COLO668 (cell line): ENCODE results near the gene DTX1.

ENCODE experiments used
- DNase-seq: peaks from one replicate; lab custom pipeline; 2025; ENCODE audit not compliant: unreplicated experiment; lab: John Stamatoyannopoulos, UW

Gene DTX1

GRCh38 chr12:113092607-113093408 is 36.3 kb downstream of the DTX1 start:
- peak; percentile 63 for DNase-seq

- no peak for DNase-seq
These were observed 37.0 kb downstream of the DTX1 start for GRCh38 chr12:113093409-113094101.

GRCh38 chr12:113094738-113095137 is 38.2 kb downstream of the DTX1 start:
- no peak for DNase-seq

- no peak for DNase-seq
These were observed 38.9 kb downstream of the DTX1 start for GRCh38 chr12:113095405-113095804.

DNA sequence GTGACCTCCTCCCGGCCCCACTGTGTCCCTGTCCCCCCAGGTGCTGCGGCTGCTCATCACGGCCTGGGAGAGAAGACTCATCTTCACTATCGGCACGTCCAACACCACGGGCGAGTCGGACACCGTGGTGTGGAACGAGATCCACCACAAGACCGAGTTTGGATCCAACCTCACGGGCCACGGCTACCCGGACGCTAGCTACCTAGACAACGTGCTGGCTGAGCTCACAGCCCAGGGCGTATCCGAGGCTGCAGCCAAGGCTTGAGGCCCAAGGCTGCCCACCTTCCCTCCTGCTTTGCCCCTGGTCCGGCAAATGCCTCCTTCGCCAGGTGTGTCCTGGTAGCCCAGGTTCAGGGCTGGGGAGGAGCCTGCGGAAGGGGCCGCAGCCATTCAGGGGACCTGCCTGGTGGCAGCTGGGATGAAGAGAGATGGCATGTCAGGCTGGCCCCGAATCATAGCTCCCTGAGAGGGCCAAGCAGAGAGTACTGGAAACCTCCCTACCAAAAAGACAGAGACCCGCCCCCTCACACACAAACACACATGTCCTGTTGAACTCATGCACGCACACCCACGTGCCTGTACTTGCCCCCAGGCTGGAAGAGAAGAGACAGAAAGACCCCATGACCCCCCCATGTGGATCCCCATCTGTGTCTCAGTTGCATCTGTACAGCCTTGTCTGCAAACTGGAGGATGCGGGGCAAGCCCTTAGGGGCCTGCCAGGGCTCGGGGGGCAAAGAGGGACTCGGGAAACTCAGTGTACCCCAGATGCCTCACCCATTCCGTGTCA is 40.3 kb downstream of the DTX1 start:
- DNase-seq, result no peak

DNA sequence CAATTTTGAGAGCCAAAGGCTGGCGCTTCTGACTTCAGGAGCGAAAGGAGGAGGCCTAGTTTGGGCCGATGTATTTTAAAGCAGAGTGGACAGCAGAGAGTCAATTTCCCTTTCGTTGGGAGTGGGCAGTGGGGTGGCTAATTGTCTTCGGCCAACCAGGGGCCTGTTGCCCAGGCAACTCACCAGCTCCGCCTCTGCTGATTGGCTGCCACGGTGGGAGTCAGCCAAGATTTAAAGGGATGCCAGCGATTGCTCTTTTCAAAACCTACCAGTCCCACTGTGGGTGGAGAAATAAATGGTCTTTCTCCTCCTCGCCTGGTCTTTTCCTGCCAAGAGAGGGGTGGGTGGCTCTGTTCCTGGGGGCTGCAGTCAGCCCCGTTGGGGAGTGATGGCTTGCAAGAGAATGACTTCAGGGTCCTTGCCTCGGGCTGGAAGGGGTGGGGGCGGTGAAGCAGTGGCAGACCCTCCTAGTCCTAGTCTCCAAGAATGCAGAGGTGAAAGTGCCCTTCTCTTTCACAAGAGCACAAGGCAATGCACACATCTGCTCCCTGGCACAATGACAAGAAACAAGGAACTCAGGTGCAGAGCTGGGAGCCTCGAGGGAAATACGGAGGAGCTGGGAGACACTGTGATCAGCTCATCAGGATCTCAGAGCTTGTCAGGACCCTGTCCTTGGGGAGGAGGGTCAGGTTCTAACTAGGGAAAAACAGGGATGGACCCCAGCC is 41.3 kb downstream of the DTX1 start:
- no peak for DNase-seq

- peak; percentile 88 for DNase-seq
These were observed 42.0 kb downstream of the DTX1 start for GRCh38 chr12:113098441-113099028.

DNA sequence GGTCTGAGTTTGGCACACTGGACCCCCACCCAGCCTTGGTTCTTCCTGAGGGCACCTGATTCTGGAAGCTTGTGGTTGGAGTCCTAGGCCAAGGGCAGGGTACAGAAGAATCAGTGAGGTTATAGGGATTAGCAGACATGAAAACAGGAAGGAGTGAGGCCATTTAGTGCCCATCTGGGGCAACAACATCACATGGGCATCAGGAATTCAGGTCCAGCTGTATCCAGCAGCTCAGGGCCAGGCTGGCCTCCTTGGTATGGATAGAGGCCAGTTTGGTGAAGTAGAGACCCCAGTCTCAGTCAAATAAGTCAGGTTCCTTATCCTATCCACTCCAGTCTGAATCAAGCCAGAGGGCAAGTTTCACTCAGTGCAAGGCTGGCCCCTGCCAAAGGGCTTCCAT is 42.8 kb downstream of the DTX1 start:
- DNase-seq, result no peak

- DNase-seq, result no peak
These were observed 43.2 kb downstream of the DTX1 start for GRCh38 chr12:113099764-113100163.

GRCh38 chr12:113101751-113102150 is 45.2 kb downstream of the DTX1 start:
- no peak for DNase-seq

GRCh38 chr12:113102811-113103210 is 46.3 kb downstream of the DTX1 start:
- DNase-seq, result no peak

DNA sequence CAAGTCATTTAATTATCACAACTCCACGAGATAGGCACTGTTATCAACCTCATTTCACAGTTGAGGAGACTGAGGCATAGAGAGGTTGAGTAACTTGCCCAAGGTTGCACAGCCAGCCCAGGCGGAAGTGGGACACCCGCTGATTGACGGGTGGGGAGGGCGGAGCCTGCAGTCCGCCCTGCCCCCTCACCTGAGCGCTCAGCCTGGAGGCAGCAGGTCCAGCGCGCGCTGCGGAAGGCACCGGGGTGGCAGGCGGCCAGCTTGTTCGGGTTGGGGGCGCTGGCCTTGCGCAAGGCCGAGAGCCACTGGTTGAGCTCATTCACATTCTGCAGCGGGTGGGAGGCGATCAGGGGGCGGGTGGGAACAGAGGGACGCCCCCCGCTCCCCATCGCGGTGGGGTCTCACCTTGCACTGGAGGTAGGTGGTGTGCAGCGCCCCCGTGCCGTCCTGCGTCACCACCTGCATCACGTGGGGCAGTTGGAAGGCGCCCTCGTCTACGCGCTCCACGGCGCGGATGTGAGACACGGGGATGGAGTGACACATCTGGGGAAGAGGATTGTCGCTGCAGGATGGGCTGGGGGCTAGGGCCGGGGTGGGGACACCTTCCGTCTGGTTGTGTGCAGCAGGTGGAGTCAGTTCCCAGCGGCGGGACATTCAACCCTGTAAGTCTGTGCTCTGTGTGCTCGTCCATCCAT is 47.4 kb downstream of the DTX1 start:
- peak; percentile 26 for DNase-seq

- DNase-seq, result no peak
These were observed 48.5 kb downstream of the DTX1 start for GRCh38 chr12:113104953-113105510.

DNA sequence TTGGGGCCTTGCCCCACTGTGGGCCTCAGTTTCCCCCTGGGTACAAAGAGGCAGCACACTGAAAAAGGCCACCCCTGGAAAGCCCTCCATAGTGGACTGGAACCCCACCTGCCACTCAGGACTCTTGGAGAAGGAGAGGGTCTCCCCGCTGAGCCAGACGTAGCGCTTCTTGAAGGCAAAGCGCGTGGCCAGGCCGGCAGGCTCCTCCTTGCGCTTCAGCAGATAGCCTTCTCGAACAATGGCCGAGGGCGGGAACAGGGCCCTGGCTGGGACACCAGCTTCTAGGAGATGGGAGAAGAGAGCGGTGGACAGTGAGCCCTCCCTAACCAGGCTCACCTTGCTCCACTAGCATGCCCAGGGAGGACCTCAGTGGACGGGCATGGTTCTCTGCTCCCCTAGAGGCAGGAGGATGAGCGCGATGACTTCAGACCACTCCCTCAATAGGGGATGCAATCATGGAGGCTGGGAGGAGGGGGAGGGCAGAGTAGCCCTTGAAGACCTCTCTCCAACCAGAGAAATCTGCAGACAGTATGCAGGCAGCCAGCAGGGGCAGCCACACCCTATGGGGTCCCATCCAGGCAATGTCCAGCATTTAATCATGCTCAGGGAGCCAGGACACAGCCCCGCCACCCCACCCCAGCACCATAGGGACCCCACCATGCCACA is 49.2 kb downstream of the DTX1 start:
- DNase-seq, result no peak

- no peak for DNase-seq
These were observed 49.8 kb downstream of the DTX1 start for GRCh38 chr12:113106361-113106760.

GRCh38 chr12:113108308-113108707 is 51.8 kb downstream of the DTX1 start:
- DNase-seq, result no peak

GRCh38 chr12:113109360-113109759 is 52.8 kb downstream of the DTX1 start:
- DNase-seq, result no peak

GRCh38 chr12:113109872-113110599 is 53.5 kb downstream of the DTX1 start:
- no peak for DNase-seq

- no peak for DNase-seq
These were observed 54.7 kb downstream of the DTX1 start for GRCh38 chr12:113111247-113111646.
